KMS-11 (cell line): ENCODE data around the gene SLC6A16.

Experiments
- H2AFZ ChIP-seq: fragments of 200-600 bp; sonication (generic); 2 replicates; pipeline ENCODE4 v1.6.1; 2016; ENCODE audit warnings: antibody characterized with exemption, mixed run types, low read depth
- H3K27ac ChIP-seq: fragments of 200-600 bp; sonication (generic); 2 replicates; pipeline ENCODE4 v1.6.1; 2016; ENCODE audit warnings: mild to moderate bottlenecking, mixed run types
- H3K27me3 ChIP-seq: fragments of 200-600 bp; sonication (generic); 2 replicates; pipeline ENCODE4 v1.6.1; 2017; ENCODE audit warnings: mild to moderate bottlenecking, low read depth, mixed run types, moderate library complexity; ENCODE audit not compliant: insufficient read depth
- H3K36me3 ChIP-seq: fragments of 200-600 bp; sonication (generic); 2 replicates; pipeline ENCODE4 v1.6.1; 2017; ENCODE audit warnings: mild to moderate bottlenecking, mixed run types; ENCODE audit not compliant: insufficient read depth
- H3K4me1 ChIP-seq: fragments of 200-600 bp; sonication (generic); 2 replicates; pipeline ENCODE4 v1.6.1; 2016; ENCODE audit warnings: mild to moderate bottlenecking, low read depth, mixed run types; ENCODE audit not compliant: poor library complexity, severe bottlenecking
- H3K4me2 ChIP-seq: fragments of 200-600 bp; sonication (generic); 2 replicates; pipeline ENCODE4 v1.7.0; 2016; ENCODE audit warnings: mild to moderate bottlenecking, mixed run types
- H3K4me3 ChIP-seq: fragments of 200-600 bp; sonication (generic); IDR thresholded peaks from 2 replicates; pipeline ENCODE4 v1.6.1; 2017; ENCODE audit warnings: low read depth, low read length, mixed read lengths; ENCODE audit not compliant: insufficient read depth
- H3K79me2 ChIP-seq: fragments of 200-600 bp; sonication (generic); 2 replicates; pipeline ENCODE4 v1.6.1; 2016; ENCODE audit warnings: low read depth, mixed run types; ENCODE audit not compliant: insufficient read depth
- H3K9ac ChIP-seq: fragments of 200-600 bp; sonication (generic); 2 replicates; pipeline ENCODE4 v1.6.1; 2016; ENCODE audit warnings: mild to moderate bottlenecking, mixed run types
- H4K20me1 ChIP-seq: fragments of 200-600 bp; sonication (generic); 2 replicates; pipeline ENCODE4 v1.6.1; 2016; ENCODE audit warnings: mild to moderate bottlenecking, mixed run types; ENCODE audit not compliant: insufficient read depth
- CTCF ChIP-seq: fragments of 200-600 bp; sonication (generic); conservative IDR thresholded peaks from 2 replicates; pipeline ENCODE4 v1.6.1; 2017; ENCODE audit warnings: low read depth, mild to moderate bottlenecking, antibody characterized with exemption, low read length, moderate library complexity, mixed read lengths

The SLC6A16 gene

GRCh38 chr19:49355909-49356353, 30.9 kb upstream of the SLC6A16 start:
- Histone ChIP-seq H3K79me2 (no peaks in the 10 kb centered on the region), H3K4me3 (no peak overlapping the region), H3K27me3 (peaks cover 95% of the 10 kb centered on the region), H3K4me1 (no peaks in the 10 kb centered on the region), H4K20me1 (no peaks in the 10 kb centered on the region), H3K36me3 (no peaks in the 10 kb centered on the region), H3K4me2 (no peak overlapping the region), H3K27ac (no peak overlapping the region), H3K9ac (no peak overlapping the region), H2AFZ (no peak overlapping the region)
- no peak for TF ChIP-seq CTCF

GRCh38 chr19:49349567-49349966, 24.6 kb upstream of the SLC6A16 start:
- no peak for TF ChIP-seq CTCF
- Histone ChIP-seq H3K4me1 (no peaks in the 10 kb centered on the region), H3K9ac (no peak overlapping the region), H4K20me1 (no peaks in the 10 kb centered on the region), H3K27ac (no peak overlapping the region), H3K36me3 (no peaks in the 10 kb centered on the region), H3K4me2 (no peak overlapping the region), H2AFZ (no peak overlapping the region), H3K4me3 (no peak overlapping the region), H3K79me2 (no peaks in the 10 kb centered on the region), H3K27me3 (peaks cover 43% of the 10 kb centered on the region)

GRCh38 chr19:49348305-49349189, 23.6 kb upstream of the SLC6A16 start:
- H3K4me3 ChIP-seq: no peak overlapping the region
- H3K27me3 ChIP-seq: peaks cover 33% of the 10 kb centered on the region
- no peaks in the 10 kb centered on the region for H3K36me3 ChIP-seq
- no peak overlapping the region for H3K27ac ChIP-seq
- no peaks in the 10 kb centered on the region for H3K79me2 ChIP-seq
- no peaks in the 10 kb centered on the region for H3K4me1 ChIP-seq
- peak overlapping the region; percentile 40; the same call in 1 of the 2 replicates for H2AFZ ChIP-seq
- H4K20me1 ChIP-seq: no peaks in the 10 kb centered on the region
- H3K9ac ChIP-seq: no peak overlapping the region
- no peak for TF ChIP-seq CTCF
- H3K4me2 ChIP-seq: no peak overlapping the region

GRCh38 chr19:49347835-49348234, 22.8 kb upstream of the SLC6A16 start:
- Histone ChIP-seq H4K20me1 (no peaks in the 10 kb centered on the region), H3K27me3 (peaks cover 30% of the 10 kb centered on the region), H3K36me3 (no peaks in the 10 kb centered on the region), H3K27ac (no peak overlapping the region), H3K4me1 (no peaks in the 10 kb centered on the region), H2AFZ (peak overlapping the region; percentile 40; the same call in 1 of the 2 replicates), H3K9ac (no peak overlapping the region), H3K4me2 (no peak overlapping the region), H3K4me3 (no peak overlapping the region), H3K79me2 (no peaks in the 10 kb centered on the region)
- no peak for TF ChIP-seq CTCF
